Neural crest cell (in vitro differentiated cells): Measurements from ENCODE around the gene ABI1. TPM values are rescaled to one million over a fixed set of nuclear protein-coding genes. Genes with fewer than 3 reads are reported as not detected.
"Not testable (repeated sequence)": the region's sequence is repeated elsewhere in the genome, so short reads cannot be mapped to it uniquely, and the experiment has no call there.

Experiments used
- DNase-seq: peaks from one replicate; pipeline ENCODE4 v3.0.0; 2021; ENCODE audit warnings: low read depth, mixed read lengths, low spot score
- H3K27ac Mint-ChIP-seq: one replicate; pipeline ENCODE4 v1.8.0; 2021; ENCODE audit warnings: mild to moderate bottlenecking, mixed read lengths; ENCODE audit not compliant: unreplicated experiment
- H3K27me3 Mint-ChIP-seq: 2 replicates; pipeline ENCODE4 v1.8.0; 2021; ENCODE audit warnings: low read depth, mild to moderate bottlenecking, mixed read lengths
- H3K36me3 Mint-ChIP-seq: 2 replicates; pipeline ENCODE4 v1.8.0; 2021; ENCODE audit warnings: low read depth, mild to moderate bottlenecking, mixed read lengths
- H3K4me1 Mint-ChIP-seq: 2 replicates; pipeline ENCODE4 v1.8.0; 2021; ENCODE audit warnings: mixed read lengths
- H3K4me3 Mint-ChIP-seq: one replicate; pipeline ENCODE4 v1.8.0; 2021; ENCODE audit warnings: mild to moderate bottlenecking, mixed read lengths
- H3K9me3 Mint-ChIP-seq: 2 replicates; pipeline ENCODE4 v1.8.0; 2021; ENCODE audit warnings: mixed read lengths
- CTCF ChIP-seq: fragments of 200-600 bp; sonication (generic); conservative IDR thresholded peaks from 2 replicates; pipeline ENCODE4 v1.5.0; 2021; ENCODE audit warnings: antibody characterized with exemption, mild to moderate bottlenecking
- long read RNA-seq: library from polyadenylated mRNA; unstranded; transcript quantifications from one replicate; pipeline ENCODE4 v2.0.0, GENCODE V29; 2020
- total RNA-seq: library from RNA; stranded (reverse); gene quantifications from 2 replicates; pipeline ENCODE4 v1.2.1, GENCODE V29; 2021

Gene ABI1
- total RNA-seq: 27.6 and 30.4 TPM in 2 replicates
- long read RNA-seq, transcript ABI1-205 (10 exons, 3,516 nt): major isoform, 5 of 21 reads
- long read RNA-seq, partial matches to known transcripts: 8 of 21 reads
- long read RNA-seq, other reads (novel, unspliced or antisense): 0 of 21 reads

- no peaks in the 10 kb centered on the region for H3K36me3 Mint-ChIP-seq
- DNase-seq: peak; percentile 98
- peak within 1 kb of the TSS; percentile 99 for H3K4me3 Mint-ChIP-seq
- H3K4me1 Mint-ChIP-seq: peaks cover 22% of the 10 kb centered on the region
- TF ChIP-seq CTCF: no peak
- peak within 1 kb of the TSS; percentile 99 for H3K27ac Mint-ChIP-seq
- peaks cover 10% of the 10 kb centered on the region for H3K27me3 Mint-ChIP-seq
- no peaks in the 10 kb centered on the region for H3K9me3 Mint-ChIP-seq
These were observed at the start of gene ABI1 for GRCh38 chr10:26860443-26861204. ABI1 (minus strand) TSS chr10:26860958; CDS start chr10:26860863, 95 bp downstream.

GRCh38 chr10:26909753-26910152, 49.0 kb upstream of the ABI1 start:
- Mint-ChIP-seq H3K4me3 (no peak overlapping the region), H3K9me3 (no peaks in the 10 kb centered on the region), H3K36me3 (no peaks in the 10 kb centered on the region), H3K27ac (no peak overlapping the region), H3K27me3 (no peaks in the 10 kb centered on the region), H3K4me1 (no peaks in the 10 kb centered on the region)
- TF ChIP-seq CTCF: no peak
- DNase-seq: no peak

GRCh38 chr10:26905253-26905781, 44.6 kb upstream of the ABI1 start:
- not testable (repeated sequence) for H3K4me1 Mint-ChIP-seq, H3K36me3 Mint-ChIP-seq, H3K4me3 Mint-ChIP-seq, DNase-seq, H3K27me3 Mint-ChIP-seq, H3K27ac Mint-ChIP-seq, H3K9me3 Mint-ChIP-seq

- Mint-ChIP-seq H3K9me3 (no peaks in the 10 kb centered on the region), H3K4me3 (no peak overlapping the region), H3K4me1 (no peaks in the 10 kb centered on the region), H3K27me3 (no peaks in the 10 kb centered on the region), H3K36me3 (no peaks in the 10 kb centered on the region), H3K27ac (no peak overlapping the region)
- DNase-seq: no peak
- no peak for TF ChIP-seq CTCF
These were observed 42.9 kb upstream of the ABI1 start for GRCh38 chr10:26903431-26904217.

- DNase-seq, H3K27ac Mint-ChIP-seq, H3K9me3 Mint-ChIP-seq: not testable (repeated sequence)
These were observed 31.7 kb upstream of the ABI1 start for GRCh38 chr10:26892306-26892923.

GRCh38 chr10:26890956-26891355, 30.2 kb upstream of the ABI1 start:
- H3K27ac Mint-ChIP-seq: no peak overlapping the region
- peak; percentile 61 for DNase-seq

More at GRCh38 chr10:26892306-26892923, 31.7 kb upstream of the ABI1 start:
- not testable (repeated sequence) for H3K4me1 Mint-ChIP-seq, H3K27me3 Mint-ChIP-seq, H3K36me3 Mint-ChIP-seq, H3K4me3 Mint-ChIP-seq

More at GRCh38 chr10:26890956-26891355, 30.2 kb upstream of the ABI1 start:
- Mint-ChIP-seq H3K4me3 (no peak overlapping the region), H3K36me3 (peaks cover 3% of the 10 kb centered on the region), H3K27me3 (peaks cover 3% of the 10 kb centered on the region), H3K9me3 (peaks cover 3% of the 10 kb centered on the region), H3K4me1 (peaks cover 4% of the 10 kb centered on the region)
- TF ChIP-seq CTCF: peak; percentile 70
